ENCODE data around the gene UST. TPM values are rescaled to one million over a fixed set of nuclear protein-coding genes. Genes with fewer than 3 reads are reported as not detected.

UST gene
- total RNA-seq, 1 experiment from 2014 or later: 32.1 TPM

DNA sequence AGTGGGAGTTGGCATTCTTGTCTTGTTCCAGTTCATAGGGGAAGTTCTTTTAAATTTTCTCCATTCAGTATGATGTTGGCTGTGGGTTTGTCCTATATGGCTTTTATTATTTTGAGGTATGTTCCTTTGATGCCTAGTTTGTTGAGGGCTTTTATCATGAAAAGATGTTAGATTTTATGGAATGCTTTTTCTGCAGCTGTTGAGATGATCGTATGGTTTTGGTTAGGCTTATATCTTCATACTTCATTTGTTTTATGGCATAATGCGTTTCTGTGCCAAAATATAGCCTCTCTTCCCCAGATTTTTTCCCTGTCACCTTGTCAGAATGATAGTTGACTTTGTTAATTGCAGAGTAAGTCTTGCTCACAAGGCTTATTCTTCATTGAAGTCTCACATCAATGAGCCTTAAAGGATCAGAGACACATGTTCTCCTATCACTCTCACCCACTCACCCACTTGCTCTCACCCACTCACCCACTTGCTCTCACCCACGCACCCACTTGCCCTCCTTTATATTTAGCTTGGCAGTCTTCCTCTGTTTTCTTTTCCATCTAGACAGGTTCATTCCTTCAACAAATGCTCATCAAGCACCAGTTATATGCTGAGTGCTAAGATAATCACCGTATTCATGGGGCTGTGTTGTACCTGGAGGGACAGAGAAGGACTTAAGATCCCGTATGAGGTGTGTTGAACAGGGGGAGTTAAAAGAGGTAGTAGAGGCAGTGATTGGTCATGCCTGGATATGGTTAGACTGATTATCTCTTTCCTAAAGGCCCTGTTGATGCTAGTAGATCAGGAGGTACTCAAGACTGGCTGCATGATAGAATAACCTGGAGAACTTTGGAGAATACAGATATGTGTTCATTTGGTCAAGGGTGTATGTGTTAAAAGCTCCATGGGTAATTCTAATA lies 19.3 kb downstream of the UST start:
- Mint-ChIP-seq H3K27me3 (ENCODE audit: low read depth) (no peaks in the 10 kb centered on the region), H3K4me1 (peaks cover 90% of the 10 kb centered on the region), H3K9me3 (0 out of 2 replicates have a peak, but pooled peaks cover 10% of the 10 kb centered on the region), H3K27ac (peak overlapping the region; percentile 44), H3K4me3 (no peak overlapping the region), H3K36me3 (no peaks in the 10 kb centered on the region; the same call in 1 of the 2 replicates)
- TF ChIP-seq FOXJ3 (CRISPR knock-in tag; IDR thresholded peaks at IDR 0.05; ENCODE audit: borderline replicate concordance): no peak
- no peak for TF ChIP-seq CBFB (CRISPR knock-in tag; IDR thresholded peaks at IDR 0.05; ENCODE audit: low read depth)
- TF ChIP-seq, protein P1, sequence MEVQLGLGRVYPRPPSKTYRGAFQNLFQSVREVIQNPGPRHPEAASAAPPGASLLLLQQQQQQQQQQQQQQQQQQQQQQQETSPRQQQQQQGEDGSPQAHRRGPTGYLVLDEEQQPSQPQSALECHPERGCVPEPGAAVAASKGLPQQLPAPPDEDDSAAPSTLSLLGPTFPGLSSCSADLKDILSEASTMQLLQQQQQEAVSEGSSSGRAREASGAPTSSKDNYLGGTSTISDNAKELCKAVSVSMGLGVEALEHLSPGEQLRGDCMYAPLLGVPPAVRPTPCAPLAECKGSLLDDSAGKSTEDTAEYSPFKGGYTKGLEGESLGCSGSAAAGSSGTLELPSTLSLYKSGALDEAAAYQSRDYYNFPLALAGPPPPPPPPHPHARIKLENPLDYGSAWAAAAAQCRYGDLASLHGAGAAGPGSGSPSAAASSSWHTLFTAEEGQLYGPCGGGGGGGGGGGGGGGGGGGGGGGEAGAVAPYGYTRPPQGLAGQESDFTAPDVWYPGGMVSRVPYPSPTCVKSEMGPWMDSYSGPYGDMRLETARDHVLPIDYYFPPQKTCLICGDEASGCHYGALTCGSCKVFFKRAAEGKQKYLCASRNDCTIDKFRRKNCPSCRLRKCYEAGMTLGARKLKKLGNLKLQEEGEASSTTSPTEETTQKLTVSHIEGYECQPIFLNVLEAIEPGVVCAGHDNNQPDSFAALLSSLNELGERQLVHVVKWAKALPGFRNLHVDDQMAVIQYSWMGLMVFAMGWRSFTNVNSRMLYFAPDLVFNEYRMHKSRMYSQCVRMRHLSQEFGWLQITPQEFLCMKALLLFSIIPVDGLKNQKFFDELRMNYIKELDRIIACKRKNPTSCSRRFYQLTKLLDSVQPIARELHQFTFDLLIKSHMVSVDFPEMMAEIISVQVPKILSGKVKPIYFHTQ (CRISPR knock-in tag; IDR thresholded peaks at IDR 0.05): no peak
- no peak for TF ChIP-seq GTF2I (CRISPR knock-in tag; conservative IDR thresholded peaks at IDR 0.05)
- TF ChIP-seq NFATC4 (CRISPR knock-in tag; IDR thresholded peaks at IDR 0.05): no peak
- TF ChIP-seq, protein P2, sequence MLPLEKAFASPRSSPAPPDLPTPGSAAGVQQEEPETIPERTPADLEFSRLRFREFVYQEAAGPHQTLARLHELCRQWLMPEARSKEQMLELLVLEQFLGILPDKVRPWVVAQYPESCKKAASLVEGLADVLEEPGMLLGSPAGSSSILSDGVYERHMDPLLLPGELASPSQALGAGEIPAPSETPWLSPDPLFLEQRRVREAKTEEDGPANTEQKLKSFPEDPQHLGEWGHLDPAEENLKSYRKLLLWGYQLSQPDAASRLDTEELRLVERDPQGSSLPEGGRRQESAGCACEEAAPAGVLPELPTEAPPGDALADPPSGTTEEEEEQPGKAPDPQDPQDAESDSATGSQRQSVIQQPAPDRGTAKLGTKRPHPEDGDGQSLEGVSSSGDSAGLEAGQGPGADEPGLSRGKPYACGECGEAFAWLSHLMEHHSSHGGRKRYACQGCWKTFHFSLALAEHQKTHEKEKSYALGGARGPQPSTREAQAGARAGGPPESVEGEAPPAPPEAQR (CRISPR knock-in tag; IDR thresholded peaks at IDR 0.05): no peak
- no peak for TF ChIP-seq TEAD4 (CRISPR knock-in tag; IDR thresholded peaks at IDR 0.05)
- ChIA-PET CTCF (interaction anchor here (0.8 to 1.2 kb wide), 2 partner anchors 24 to 188 kb away, joined by 3 to 4 read pairs; no protein-coding TSS in a partner anchor), POLR2A (no interaction called here)
- DNase-seq (ENCODE audit: low spot score) (no peak), ATAC-seq (peak; percentile 27)

DNA sequence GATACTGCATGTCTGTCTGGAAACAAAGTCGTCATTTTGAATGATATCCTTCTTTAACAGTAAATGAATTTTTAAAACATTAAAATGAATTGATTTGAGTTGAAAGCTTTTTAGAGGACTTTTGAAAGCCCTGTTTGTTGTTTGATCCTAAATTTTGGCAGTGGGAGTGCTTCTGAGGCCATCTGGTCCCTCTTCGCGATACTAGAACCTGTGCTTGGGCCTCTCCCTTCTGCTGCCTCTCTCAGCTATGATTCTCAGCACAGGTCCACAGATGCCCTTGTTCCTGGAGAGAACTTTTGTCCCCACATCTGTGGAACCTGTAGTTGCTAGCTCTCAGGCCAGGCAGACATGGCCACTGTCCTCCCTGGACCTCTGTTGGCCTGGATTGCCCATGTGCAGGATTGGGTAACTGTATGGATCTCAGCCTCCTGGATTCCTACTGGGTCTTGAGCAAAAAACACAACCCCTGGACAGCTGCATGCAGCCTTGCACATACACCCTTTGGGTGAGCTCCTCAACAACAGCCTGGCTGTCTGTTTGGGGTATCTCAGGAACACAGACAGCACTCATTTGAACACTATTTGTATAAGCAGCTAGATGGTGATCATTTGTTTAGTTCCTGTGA lies 21.9 kb downstream of the UST start:
- Mint-ChIP-seq H3K9me3 (0 out of 2 replicates have a peak, but pooled peaks cover 4% of the 10 kb centered on the region), H3K4me1 (peaks cover 78% of the 10 kb centered on the region), H3K27me3 (ENCODE audit: low read depth) (no peaks in the 10 kb centered on the region), H3K4me3 (no peak overlapping the region), H3K27ac (peak overlapping the region; percentile 91), H3K36me3 (no peaks in the 10 kb centered on the region; the same call in 1 of the 2 replicates)
- POLR2A ChIA-PET: no interaction called here
- ATAC-seq (no peak), DNase-seq (ENCODE audit: low spot score) (no peak)
- no peak for TF ChIP-seq ZNF121 (CRISPR knock-in tag; IDR thresholded peaks at IDR 0.05)
- TF ChIP-seq, protein P3, sequence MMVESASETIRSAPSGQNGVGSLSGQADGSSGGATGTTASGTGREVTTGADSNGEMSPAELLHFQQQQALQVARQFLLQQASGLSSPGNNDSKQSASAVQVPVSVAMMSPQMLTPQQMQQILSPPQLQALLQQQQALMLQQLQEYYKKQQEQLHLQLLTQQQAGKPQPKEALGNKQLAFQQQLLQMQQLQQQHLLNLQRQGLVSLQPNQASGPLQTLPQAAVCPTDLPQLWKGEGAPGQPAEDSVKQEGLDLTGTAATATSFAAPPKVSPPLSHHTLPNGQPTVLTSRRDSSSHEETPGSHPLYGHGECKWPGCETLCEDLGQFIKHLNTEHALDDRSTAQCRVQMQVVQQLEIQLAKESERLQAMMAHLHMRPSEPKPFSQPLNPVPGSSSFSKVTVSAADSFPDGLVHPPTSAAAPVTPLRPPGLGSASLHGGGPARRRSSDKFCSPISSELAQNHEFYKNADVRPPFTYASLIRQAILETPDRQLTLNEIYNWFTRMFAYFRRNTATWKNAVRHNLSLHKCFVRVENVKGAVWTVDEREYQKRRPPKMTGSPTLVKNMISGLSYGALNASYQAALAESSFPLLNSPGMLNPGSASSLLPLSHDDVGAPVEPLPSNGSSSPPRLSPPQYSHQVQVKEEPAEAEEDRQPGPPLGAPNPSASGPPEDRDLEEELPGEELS (CRISPR knock-in tag; IDR thresholded peaks at IDR 0.05): no peak
- TF ChIP-seq, protein P4, sequence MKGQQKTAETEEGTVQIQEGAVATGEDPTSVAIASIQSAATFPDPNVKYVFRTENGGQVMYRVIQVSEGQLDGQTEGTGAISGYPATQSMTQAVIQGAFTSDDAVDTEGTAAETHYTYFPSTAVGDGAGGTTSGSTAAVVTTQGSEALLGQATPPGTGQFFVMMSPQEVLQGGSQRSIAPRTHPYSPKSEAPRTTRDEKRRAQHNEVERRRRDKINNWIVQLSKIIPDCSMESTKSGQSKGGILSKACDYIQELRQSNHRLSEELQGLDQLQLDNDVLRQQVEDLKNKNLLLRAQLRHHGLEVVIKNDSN (CRISPR knock-in tag; IDR thresholded peaks at IDR 0.05): no peak
- TF ChIP-seq IRF2 (CRISPR knock-in tag; IDR thresholded peaks at IDR 0.05; ENCODE audit: borderline replicate concordance, low read depth): no peak
- TF ChIP-seq OVOL2 (CRISPR knock-in tag; IDR thresholded peaks at IDR 0.05; ENCODE audit: borderline replicate concordance): no peak
- TF ChIP-seq, protein P5, sequence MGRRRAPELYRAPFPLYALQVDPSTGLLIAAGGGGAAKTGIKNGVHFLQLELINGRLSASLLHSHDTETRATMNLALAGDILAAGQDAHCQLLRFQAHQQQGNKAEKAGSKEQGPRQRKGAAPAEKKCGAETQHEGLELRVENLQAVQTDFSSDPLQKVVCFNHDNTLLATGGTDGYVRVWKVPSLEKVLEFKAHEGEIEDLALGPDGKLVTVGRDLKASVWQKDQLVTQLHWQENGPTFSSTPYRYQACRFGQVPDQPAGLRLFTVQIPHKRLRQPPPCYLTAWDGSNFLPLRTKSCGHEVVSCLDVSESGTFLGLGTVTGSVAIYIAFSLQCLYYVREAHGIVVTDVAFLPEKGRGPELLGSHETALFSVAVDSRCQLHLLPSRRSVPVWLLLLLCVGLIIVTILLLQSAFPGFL (CRISPR knock-in tag; IDR thresholded peaks at IDR 0.05; ENCODE audit: borderline replicate concordance): no peak
- no peak for TF ChIP-seq ZNF263 (CRISPR knock-in tag; IDR thresholded peaks at IDR 0.05; ENCODE audit: low read depth)
- TF ChIP-seq, protein P6, sequence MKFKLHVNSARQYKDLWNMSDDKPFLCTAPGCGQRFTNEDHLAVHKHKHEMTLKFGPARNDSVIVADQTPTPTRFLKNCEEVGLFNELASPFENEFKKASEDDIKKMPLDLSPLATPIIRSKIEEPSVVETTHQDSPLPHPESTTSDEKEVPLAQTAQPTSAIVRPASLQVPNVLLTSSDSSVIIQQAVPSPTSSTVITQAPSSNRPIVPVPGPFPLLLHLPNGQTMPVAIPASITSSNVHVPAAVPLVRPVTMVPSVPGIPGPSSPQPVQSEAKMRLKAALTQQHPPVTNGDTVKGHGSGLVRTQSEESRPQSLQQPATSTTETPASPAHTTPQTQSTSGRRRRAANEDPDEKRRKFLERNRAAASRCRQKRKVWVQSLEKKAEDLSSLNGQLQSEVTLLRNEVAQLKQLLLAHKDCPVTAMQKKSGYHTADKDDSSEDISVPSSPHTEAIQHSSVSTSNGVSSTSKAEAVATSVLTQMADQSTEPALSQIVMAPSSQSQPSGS (CRISPR knock-in tag; IDR thresholded peaks at IDR 0.05; ENCODE audit: borderline replicate concordance, low read depth): no peak
- CTCF ChIA-PET: no interaction called here

Measured in WTC11 (cell line).